Activated B cell treated with CpG ODN at 0.5 μM for 24 hours (primary cell): ENCODE data around the gene CADM1. TPM values are rescaled to one million over a fixed set of nuclear protein-coding genes. Genes with fewer than 3 reads are reported as not detected.

ENCODE experiments used
- ATAC-seq: fragments of 200-7000 bp; cut with Tn5 transposase; one replicate; pipeline ENCODE4 v1.10.0; 2021; ENCODE audit warnings: low read depth, mild to moderate bottlenecking, moderate library complexity
- CTCF ChIA-PET: fragments of 350-600 bp; sonication (Branson Sonifier 250); formaldehyde crosslinking; loops from one replicate; lab custom pipeline; 2021; ENCODE audit warnings: antibody characterized with exemption; lab: Charles Lee
- POLR2A ChIA-PET: fragments of 350-600 bp; sonication (Branson Sonifier 250); formaldehyde crosslinking; loops from one replicate; lab custom pipeline; 2021; ENCODE audit warnings: antibody characterized with exemption; lab: Charles Lee
- DNase-seq: peaks from one replicate; pipeline ENCODE4 v3.0.0; 2022
- H3K27ac Mint-ChIP-seq: one replicate; pipeline ENCODE4 v1.8.0; 2020; ENCODE audit warnings: mixed read lengths
- H3K27me3 Mint-ChIP-seq: one replicate; pipeline ENCODE4 v1.8.0; 2021; ENCODE audit warnings: mixed read lengths
- H3K36me3 Mint-ChIP-seq: one replicate; pipeline ENCODE4 v1.8.0; 2021; ENCODE audit warnings: low read depth, mixed read lengths
- H3K4me1 Mint-ChIP-seq: one replicate; pipeline ENCODE4 v1.8.0; 2021; ENCODE audit warnings: mixed read lengths
- H3K4me3 Mint-ChIP-seq: one replicate; pipeline ENCODE4 v1.8.0; 2020; ENCODE audit warnings: mild to moderate bottlenecking, mixed read lengths
- H3K9me3 Mint-ChIP-seq: one replicate; pipeline ENCODE4 v1.8.0; 2020; ENCODE audit warnings: mixed read lengths
- CTCF ChIP-seq: fragments of 200-600 bp; IDR thresholded peaks from one replicate; pipeline ENCODE4 v1.8.0; 2022; ENCODE audit warnings: antibody characterized with exemption, mild to moderate bottlenecking
- intact Hi-C: fragments of 100-400 bp; cut with micrococcal nuclease; formaldehyde crosslinking; loops from one replicate; pipeline ENCODE4 v1.15.1; 2024
- total RNA-seq: library from RNA; stranded (reverse); gene quantifications from 2 replicates; pipeline ENCODE4 v1.2.3, GENCODE V29; 2022

The CADM1 gene
- total RNA-seq, 1 donor from 2014 or later: 0.86 TPM

DNA sequence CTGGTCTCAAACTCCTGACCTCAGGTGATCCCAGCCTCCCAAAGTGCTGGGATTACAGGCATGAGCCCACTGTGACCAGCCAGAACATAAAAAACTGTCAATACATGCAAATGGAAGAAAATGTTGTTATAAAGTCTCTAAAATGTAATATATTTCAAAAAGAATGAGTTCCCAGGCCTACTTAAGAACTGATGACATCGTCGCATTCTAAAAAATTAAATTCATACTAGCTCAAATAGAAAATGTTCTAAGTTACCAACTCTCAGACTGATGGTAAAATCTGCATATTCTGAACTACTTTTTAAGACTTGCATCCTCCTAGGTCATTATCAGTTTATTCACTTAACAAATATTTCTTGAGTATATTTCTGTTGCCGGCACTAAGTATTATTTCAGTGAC is 163.3 kb downstream of the CADM1 start:
- Mint-ChIP-seq H3K4me3 (no peak overlapping the region), H3K4me1 (no peaks in the 10 kb centered on the region), H3K27ac (no peak overlapping the region), H3K27me3 (peaks cover 2% of the 10 kb centered on the region), H3K9me3 (no peaks in the 10 kb centered on the region), H3K36me3 (no peaks in the 10 kb centered on the region)
- ChIA-PET CTCF (no interaction called here), POLR2A (no interaction called here)
- intact Hi-C loops: no loop called here
- no peak for TF ChIP-seq CTCF
- no peak for DNase-seq
- ATAC-seq: no peak

- no peak overlapping the region for H3K27ac Mint-ChIP-seq
- ATAC-seq (no peak), DNase-seq (no peak)
- intact Hi-C loops: no loop called here
- TF ChIP-seq CTCF: no peak
- no peaks in the 10 kb centered on the region for H3K27me3 Mint-ChIP-seq
- ChIA-PET CTCF (no interaction called here), POLR2A (no interaction called here)
- H3K9me3 Mint-ChIP-seq: no peaks in the 10 kb centered on the region
- no peaks in the 10 kb centered on the region for H3K36me3 Mint-ChIP-seq
- H3K4me1 Mint-ChIP-seq: no peaks in the 10 kb centered on the region
- H3K4me3 Mint-ChIP-seq: no peak overlapping the region
Measured at GRCh38 chr11:115338476-115338875, 165.7 kb downstream of the CADM1 start.

- Mint-ChIP-seq H3K9me3 (no peaks in the 10 kb centered on the region), H3K27me3 (no peaks in the 10 kb centered on the region), H3K36me3 (no peaks in the 10 kb centered on the region), H3K4me3 (no peak overlapping the region), H3K4me1 (no peaks in the 10 kb centered on the region), H3K27ac (no peak overlapping the region)
- DNase-seq (no peak), ATAC-seq (no peak)
- intact Hi-C loops: loop anchor here (1.0 kb wide), 1 partner anchor 1356 kb away; no protein-coding TSS in a partner anchor
- POLR2A ChIA-PET: no interaction called here
- TF ChIP-seq CTCF: no peak
- CTCF ChIA-PET: interaction anchor here (0.6 to 2.2 kb wide), 4 partner anchors 10 to 1356 kb away, joined by 3 to 21 read pairs (median 4); no protein-coding TSS in a partner anchor
Measured at GRCh38 chr11:115334932-115335788, 169.1 kb downstream of the CADM1 start.

GRCh38 chr11:115333949-115334348 is 170.3 kb downstream of the CADM1 start:
- no peak for DNase-seq
- H3K4me3 Mint-ChIP-seq: no peak overlapping the region
- ATAC-seq: no peak
- POLR2A ChIA-PET: no interaction called here
- CTCF ChIA-PET: interaction anchor here (1.1 to 2.2 kb wide), 3 partner anchors 9 to 1358 kb away, joined by 3 to 21 read pairs (median 6); no protein-coding TSS in a partner anchor
- peaks cover 3% of the 10 kb centered on the region for H3K27me3 Mint-ChIP-seq
- no peak overlapping the region for H3K27ac Mint-ChIP-seq
- H3K4me1 Mint-ChIP-seq: no peaks in the 10 kb centered on the region
- no peak for TF ChIP-seq CTCF
- H3K9me3 Mint-ChIP-seq: no peaks in the 10 kb centered on the region
- H3K36me3 Mint-ChIP-seq: no peaks in the 10 kb centered on the region
- intact Hi-C loops: no loop called here

- DNase-seq (no peak), ATAC-seq (no peak)
- Mint-ChIP-seq H3K9me3 (no peaks in the 10 kb centered on the region), H3K36me3 (no peaks in the 10 kb centered on the region), H3K4me3 (no peak overlapping the region), H3K4me1 (no peaks in the 10 kb centered on the region), H3K27ac (no peak overlapping the region), H3K27me3 (peaks cover 3% of the 10 kb centered on the region)
- ChIA-PET POLR2A (no interaction called here), CTCF (interaction anchor here (1.1 to 2.2 kb wide), 2 partner anchors 31 to 1358 kb away, joined by 3 to 21 read pairs; no protein-coding TSS in a partner anchor)
- no peak for TF ChIP-seq CTCF
- intact Hi-C loops: no loop called here
Measured at GRCh38 chr11:115333121-115333520, 171.1 kb downstream of the CADM1 start.
